A172 (cell line): ENCODE data around the gene FAM120AOS. TPM values are rescaled to one million over a fixed set of nuclear protein-coding genes. Genes with fewer than 3 reads are reported as not detected.

Source experiments
- DNase-seq: peaks from one replicate; pipeline ENCODE4 v3.0.0-alpha.2; 2015; ENCODE audit warnings: low spot score
- total RNA-seq: library from RNA; depleted of rRNA; stranded (reverse); fragments of >200 nt; shearing (Covaris generic); gene quantifications from 2 replicates; pipeline ENCODE4 v1.2.3, GENCODE V29; 2014; rRNA removed

FAM120AOS gene
- total RNA-seq, result 28.9 and 34.1 TPM in 2 replicates

DNA sequence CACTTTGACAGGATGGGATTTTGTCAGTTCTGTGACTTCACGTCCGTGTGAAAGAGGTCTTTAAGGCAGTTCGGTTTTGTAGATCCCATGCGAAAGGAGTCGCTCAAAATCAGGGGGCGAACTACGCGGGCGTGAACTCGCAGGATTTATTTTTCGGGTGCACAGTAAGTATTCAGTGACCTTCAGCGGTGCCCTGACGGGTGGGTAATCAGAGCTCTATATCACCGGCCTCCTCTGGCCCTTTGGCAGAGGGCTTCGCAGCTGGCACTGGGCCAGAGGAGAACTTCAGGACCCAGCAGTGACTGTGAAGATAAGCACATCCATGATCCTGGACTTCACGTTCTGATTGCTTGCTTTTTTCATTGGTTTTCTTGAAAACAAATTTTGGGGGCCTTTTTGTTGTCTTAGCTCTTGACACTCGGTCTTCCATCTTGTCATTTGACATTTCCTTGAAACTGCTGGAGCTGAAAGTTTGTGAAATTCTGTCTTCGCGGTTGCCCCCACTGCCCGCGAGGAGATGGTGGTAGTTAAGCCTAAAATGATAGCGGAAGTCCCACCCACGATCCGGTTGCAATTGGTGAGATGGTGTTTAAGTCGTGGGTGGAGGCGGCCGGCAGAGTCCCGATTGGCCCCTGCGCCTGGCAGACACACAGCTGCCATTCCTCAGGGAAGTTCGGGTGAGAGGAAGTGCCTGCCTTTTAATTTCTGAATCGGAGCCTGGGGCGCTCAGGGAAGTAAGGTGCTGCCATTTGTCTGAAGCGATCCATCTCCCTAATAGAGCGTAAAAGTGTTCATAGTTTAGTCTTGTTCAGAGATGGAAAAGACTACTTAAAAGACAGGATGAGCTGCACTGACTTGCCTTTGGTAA is at the start of gene FAM120AOS:
FAM120AOS (minus strand) TSS at position 535 of the 868 bp plus-strand sequence. CDS start 872 bp downstream, outside the sequence.
- peak; percentile 88 for DNase-seq

DNA sequence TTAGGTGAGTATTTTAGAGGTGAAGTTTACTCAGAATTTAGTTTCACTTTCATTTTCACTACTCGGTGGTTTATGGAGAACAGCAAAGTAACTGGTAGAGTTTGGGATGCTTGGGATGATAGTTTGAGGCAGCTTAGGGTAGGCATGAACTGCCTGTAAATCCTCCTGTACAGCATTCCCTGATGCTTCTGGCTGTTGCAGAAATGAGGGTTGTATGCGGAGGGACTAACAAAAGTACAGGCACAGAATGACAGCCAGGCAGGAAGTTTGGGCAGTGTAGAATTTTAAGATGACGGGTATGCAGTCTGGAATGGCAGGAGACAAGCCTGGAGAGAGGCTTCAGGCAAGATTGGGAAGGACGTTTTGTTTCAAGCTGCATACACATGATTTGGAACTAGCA is 48.0 kb upstream of the FAM120AOS start:
- peak; percentile 9 for DNase-seq

DNA sequence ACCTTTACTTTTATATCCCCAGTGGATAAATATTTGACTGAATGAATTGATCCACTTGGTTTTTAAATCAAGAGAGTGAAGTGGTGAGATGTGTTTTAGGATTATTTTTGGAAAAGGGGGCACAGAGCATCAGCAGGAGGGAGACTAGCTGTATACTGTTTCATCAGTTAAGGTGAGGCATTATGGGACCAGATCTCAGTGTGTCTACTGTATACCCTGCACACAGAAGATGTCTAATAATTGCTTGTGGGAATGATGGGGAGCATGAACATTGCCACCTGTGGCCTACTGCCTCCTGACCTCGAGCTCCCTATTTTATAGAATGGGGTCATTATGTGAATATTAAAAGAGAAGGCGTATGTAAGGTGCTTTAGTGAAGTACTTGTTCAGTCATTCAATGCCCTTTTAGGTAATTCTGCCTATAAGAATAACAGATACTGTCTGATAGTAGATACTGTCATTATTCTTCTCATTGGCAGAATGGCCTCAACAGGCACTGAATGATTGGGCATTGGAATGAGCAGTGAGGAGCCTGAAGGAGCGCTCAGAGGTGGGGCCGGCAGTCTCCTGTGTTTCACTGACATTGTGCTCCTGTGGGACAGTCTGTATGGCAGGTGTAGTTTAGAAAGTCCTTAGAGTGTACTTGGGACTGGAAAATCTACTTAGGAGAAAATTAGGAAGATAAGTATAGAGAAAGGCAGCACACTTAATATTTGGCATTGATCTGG is 47.4 kb upstream of the FAM120AOS start:
- DNase-seq, result no peak

DNA sequence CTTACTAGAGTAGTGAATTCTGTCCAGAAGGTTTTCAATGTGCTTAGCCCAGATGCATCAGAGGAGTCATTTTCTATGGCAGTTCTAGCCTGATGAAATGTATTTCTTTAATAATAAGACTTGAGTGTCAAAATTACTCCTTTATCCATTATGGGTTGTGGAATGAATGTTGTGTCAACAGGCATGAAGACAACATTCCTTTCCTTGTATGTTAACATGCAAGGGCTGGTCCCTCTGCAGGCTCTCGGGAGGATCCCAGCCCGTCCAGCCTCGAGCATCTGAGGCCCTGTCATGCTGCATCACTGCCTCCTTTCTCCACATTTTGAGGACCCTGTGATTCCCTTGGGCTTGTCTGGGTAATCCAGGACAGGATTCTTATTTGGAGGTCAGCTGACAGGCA is 42.9 kb upstream of the FAM120AOS start:
- DNase-seq, result no peak

DNA sequence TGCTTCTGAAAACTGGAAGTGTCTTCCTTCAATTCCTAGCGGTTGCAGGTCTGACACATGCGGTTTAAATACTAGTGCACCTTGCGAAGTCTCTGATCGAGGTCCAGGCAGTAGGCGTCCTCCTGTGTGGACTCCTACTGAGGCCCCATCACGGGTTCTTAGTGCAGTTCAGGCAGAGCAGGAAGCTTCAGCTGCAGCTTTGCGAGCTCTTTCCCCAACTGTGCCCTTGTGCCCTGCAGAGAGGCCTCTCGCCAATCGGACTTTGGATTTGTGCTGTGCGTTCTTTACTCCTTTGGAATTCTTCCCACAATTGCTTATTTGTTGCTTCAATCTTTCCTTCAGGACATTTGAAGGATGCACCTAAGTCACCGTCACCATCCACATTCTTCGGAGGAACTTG is 40.6 kb upstream of the FAM120AOS start:
- no peak for DNase-seq

DNA sequence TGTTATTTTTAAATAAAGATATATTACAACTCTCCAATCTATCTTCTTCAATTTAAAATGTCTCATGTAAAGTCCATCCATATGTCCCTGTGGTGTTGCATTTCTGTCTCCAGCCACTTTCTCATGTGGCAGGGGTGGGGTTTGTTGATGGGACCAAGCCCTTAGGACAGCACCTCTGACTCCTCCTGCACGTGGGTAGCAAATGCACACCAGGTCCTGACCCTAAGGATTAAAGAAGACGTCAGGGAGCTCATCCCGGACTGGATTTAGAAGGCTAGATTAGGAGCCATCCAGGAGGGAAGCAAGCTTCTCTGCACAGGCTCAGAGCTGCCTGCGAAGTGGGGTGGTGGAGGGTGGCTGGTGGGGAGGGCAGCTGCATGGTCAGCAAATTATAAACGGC is 38.9 kb upstream of the FAM120AOS start:
- DNase-seq, result no peak

DNA sequence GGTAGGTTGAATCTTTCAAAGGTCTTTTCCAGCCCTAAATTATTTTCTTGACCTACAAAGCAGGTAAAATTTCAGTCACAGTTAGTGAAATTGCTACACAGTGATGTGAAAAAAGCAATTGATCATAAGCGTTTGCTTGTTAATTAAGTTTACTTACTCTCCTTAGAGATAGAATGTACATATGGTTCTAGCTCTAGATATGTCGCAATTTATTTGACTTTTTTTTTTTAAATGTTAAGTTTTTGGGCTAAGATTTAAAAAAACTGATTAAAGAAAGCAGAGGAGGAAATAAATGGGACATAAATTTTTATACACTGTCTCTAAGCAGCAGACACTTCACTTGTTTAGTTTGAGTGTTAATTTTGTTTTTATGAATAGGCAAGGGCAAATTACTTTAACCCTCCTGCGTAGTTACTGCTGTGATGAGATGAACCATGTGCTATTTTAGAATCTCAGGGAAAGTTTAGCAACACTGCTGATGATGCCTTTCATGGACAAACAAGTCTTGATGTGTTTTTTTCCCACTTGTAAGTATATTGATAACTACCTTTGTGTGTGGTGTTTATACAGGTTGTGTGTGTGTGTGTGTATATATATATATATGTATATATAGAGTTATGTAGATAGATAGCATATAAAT is 38.3 kb upstream of the FAM120AOS start:
- no peak for DNase-seq

DNA sequence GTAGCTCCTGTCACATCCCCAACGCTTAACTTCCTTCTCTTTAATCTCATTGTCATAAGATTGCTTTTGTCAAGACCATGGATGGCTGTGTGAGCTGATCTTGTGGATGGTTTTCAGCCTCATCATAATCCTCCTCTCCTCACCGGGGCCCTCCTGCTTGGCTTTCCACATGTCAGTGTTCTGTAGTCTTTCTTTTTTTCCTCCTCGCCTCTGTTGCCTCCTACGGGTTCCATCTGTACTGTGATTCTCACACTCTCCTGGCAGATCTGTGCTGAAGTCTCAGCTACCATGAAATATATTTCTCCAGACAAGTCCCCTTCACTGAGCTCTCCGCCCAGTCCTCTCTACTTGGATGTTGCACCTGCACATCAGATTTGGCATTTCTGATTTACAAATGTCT is 34.9 kb upstream of the FAM120AOS start:
- no peak for DNase-seq

DNA sequence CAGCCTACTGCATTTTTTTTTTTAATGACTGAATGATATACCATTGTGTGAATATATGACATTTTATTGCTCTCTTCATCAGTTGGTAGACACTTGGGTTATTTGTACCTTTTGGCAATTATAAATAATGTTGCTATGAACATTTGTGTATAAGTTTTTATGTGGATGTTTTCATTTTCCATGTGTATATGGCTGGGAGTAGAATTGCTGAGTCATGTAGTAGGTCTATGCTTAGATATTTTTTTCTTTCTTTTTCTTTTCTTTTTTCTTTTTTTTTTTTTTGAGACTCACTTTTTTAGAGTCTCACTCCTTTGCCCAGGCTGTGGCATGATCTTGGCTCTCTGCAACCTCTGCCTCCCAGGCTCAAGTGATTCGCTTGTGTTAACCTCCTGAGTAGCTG is 32.9 kb upstream of the FAM120AOS start:
- DNase-seq, result no peak

DNA sequence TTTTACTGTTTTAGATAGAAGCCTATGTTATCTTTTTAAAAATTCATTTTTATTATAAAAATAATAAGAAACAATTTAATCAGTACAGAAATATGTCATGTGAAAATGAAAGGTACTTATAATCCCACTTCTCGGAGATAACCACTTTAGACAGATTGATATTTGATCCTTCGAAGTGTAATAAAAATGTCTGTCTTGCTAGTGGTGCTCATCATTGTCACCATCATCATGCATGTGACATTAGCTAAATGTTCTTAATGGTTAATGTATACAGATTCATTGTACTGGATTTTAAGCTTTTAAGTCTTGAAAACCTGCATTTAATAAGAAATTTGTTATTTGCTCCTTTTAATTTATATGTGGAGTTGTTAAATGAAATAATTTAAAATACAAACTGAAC is 30.1 kb upstream of the FAM120AOS start:
- no peak for DNase-seq

DNA sequence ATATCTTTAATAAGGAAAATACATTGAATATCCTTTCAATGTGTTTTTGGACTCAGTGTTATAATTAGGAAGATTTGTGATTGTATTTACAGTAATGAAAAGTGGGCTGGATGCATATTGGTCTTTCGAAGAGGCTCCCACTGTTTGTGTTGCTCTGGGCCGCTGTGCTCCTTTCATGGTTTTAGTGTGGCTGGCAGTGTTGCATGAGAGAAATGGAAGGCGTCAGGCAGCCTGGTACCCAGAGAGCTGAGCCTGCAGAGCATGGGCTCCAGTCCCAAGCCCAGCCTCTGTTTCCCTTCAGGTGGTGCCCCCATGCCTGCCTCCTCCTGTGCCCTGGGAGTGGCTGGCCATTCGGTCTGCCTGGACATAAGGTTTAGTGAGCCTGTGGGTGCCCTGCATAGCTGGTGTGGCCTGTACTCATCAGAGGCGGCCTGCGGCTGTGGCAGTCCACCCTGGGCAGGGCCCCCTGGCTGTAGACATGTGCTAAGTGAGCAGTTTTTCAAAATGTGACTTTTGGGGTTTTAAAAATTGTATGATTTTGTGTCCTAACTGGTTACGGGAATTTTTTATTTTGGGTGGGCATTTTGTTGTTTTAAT is 27.4 kb upstream of the FAM120AOS start:
- DNase-seq, result no peak

DNA sequence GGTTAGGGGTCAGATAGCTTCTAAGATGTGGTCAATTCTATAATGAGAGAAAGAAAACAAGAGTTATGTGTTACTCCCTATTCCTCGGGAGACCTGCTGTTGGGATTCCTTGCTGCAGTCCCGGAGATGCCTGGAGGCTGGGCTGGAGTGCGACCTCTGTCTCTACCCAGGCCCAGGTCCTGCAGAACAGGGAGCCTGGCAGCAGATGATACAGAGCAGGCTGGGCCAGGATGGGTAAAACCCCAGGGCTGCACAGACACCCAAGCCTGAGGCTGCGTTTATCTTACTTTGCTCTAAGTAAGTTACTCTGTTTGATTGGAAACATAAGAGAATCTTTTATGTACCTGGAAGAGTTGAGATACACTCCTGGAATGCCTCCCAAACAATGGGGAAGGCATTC is 26.9 kb upstream of the FAM120AOS start:
- no peak for DNase-seq

DNA sequence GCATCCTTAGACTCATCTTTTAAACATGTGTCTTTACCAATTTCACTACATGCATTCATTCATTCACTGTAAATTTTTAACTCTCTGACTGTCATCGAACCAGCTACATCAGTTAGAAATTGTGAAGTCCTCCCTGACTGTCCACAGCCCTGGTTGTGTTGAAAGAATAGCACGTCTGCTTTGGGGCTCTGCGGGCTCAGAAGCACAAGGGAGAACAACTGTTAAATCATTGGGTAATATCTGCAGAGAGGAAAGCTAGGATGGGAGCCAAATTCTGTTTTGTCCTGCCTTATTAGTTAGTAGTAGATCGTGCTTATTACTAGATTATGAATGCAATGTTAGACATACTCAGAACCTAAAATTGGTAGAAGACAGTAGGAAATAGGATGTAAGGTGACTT is 26.3 kb upstream of the FAM120AOS start:
- DNase-seq, result no peak

DNA sequence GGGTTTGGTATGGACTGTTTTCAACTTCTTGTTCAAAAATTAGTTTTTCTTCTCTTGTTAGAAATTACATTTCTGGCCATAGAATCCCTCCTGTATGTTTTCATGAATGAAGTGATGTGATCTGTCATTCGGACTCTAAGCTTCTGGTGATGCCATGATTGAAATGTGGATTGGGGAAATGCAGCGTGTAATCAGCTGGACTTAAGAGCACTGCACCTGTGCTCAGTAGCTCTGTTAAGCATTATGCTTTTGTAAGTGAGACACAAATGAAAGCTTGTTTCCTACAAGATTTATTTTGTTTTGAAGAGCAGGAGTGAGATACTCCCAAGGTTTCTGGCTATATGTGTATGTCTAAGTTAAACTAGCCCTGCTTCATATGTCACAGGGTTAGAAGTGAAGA is 24.0 kb upstream of the FAM120AOS start:
- DNase-seq, result no peak

DNA sequence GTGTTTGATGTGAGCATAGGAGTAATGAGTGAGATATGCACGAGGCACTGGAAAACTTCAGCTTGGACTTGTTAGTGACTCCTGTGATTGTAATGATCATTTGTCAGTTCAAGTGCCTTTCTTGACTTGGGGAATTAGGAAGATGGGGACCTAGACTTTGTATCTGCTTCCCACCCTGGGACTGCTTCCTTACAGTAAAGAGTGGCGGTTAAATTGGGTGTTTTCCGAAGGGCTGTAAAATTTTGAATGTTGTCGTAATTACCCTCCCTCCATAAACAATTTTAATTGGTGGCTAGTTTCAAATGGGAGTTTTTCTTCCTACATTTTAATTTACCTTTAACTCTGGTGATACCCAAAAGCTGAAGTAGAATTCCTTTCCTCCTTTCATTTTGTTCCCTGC is 23.5 kb upstream of the FAM120AOS start:
- DNase-seq, result no peak

DNA sequence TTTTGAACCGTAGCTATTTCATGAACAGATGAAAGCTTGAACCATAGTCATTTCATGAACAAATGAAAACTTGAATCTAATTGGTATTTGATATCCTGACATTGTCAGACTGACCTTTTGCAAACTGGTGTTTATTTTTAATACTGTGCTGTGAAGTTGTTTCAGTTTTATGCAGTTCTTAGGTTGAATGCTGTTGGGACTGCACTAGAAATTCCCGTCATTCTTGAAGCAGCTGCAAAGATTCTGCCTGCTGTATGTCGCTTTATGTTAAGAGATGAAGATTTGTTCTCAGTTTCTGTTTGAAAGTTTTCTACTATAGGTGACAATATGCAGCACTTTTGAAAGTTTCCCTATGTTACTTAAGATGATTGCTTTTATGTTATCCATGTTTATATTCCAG is 22.5 kb upstream of the FAM120AOS start:
- no peak for DNase-seq

DNA sequence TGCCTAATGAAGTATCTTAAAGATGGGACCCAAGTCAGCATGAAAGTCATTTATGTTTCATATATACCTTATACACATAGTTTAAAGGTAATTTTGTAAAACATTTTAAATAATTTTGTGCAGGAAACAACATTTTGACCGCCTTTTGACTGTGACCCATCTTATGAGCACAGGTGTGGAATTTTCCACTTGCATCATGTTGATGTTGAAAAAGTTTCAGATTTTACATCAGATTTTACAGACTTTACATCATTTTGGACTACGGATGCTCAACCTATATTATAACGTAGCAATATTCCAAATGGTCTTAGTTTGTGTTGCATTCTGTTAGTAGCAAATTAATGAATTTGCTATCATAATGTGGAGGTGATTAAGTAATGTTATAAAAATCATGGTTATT is 21.7 kb upstream of the FAM120AOS start:
- no peak for DNase-seq

DNA sequence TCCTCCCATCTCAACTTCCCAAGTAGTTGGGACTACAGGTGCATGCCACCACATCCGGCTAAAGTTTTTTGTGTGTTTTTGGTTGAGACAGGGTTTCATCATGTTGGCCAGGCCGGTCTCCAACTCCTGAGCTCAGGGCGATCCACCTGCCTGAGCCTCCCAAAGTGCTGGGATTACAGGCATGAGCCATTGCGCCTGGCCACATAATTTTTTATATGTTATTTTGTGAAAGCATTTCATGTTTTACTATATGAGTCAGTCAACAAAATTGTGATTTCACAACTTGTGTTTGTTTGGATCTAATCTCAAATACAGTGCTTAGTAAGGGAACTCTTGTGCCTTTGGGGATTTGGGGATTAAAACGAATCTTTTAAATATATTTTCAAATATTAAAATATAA is 20.0 kb upstream of the FAM120AOS start:
- no peak for DNase-seq

DNA sequence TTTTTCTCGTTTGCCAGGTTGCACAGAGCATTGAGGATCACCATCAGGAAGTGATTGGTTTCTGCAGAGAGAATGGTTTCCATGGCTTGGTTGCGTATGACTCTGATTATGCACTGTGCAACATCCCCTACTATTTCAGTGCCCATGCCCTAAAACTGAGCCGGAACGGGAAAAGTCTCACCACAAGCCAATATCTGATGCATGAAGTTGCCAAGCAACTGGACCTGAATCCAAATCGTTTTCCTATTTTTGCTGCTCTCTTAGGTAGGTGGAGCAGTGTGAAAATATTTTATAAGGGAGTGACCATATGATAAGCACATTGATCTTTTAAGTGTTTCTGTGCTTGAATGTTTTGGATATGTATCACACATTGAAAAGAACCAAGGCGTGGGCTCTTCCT is 17.7 kb upstream of the FAM120AOS start:
- no peak for DNase-seq

DNA sequence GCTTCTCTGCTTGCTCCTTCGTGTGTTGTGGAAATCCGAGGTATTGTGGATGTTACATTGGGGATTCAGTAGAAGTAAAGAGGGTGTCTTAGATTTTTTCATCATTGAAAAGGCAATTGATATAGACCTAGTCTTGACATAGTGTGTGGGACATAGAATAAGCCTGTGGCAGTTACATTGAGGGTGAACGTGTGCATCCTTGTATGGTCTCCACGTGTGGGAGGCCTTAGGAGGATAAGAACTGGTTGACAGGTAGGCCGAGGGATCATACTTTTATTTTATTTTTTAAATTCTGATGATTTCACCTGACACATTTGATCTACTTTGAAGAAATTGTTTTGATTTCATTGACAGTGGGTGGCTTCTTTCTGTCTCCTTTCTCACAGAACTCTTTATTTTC is 17.0 kb upstream of the FAM120AOS start:
- DNase-seq, result no peak

DNA sequence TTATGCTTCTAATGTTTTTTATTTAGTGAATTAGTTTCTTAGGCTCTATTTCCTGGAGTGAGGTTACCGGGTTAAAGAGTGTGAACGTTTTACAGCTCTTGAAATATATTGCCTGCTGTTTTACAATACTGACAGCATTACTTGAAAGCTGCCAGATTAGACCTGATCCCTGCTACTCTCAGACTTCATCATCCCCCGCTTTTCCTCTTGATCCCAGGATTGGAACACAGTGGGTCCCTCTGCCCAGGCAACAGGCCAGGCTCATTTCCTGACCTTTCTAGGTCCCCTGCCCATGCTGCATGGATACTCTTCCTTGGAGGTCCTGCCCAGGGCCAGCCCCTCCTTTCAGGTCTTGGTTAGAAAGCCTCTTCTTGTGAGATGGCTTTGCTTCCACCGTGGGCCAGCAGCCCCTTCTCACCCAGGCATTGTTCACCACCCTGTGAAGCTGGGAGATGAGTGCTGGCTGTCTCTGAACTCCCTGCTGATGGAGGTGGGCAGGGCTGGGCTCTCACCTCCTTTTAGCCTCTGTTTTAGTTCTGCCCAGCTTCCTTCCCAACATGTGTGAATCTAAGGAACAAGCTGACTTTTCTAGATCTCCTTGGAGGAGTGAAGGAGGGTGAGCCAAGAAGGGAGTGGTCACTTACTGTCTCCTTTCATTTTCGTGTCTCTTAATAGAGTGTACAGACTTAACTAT is 15.5 kb upstream of the FAM120AOS start:
- no peak for DNase-seq

DNA sequence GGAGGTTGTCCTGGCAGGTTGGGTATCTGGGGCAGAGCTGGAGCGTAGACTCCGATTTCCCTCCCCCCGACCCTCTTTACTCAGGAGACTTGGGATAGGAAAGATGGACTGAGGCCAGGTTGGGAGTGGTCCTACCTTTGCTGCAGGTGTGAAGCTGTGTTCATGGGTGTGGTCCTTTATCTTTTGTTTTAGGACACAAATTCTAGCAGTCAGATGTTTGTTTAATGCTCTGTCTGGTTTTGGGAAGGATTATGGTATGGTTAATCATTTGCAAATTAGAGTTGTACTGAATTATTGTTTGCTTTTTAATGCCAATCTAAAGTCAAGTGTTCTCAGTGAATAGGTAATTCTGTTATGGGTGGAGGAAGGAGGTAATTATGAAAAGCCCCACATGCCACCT is 14.1 kb upstream of the FAM120AOS start:
- no peak for DNase-seq
